Stimulated activated CD4-positive, alpha-beta T cell treated with anti-CD3 and anti-CD28 coated beads, Interleukin-12 subunit alpha, Interleukin-12 subunit beta, amount 100 ng/mL, for 24 hours (primary cell): Measurements from ENCODE around the gene FAXC.
"Not testable (repeated sequence)": the region's sequence is repeated elsewhere in the genome, so short reads cannot be mapped to it uniquely, and the experiment has no call there.

Source experiments
- DNase-seq, 2 experiments: peaks; one replicate each; pipeline ENCODE4 v3.0.0-alpha.2; 2020; ENCODE audit warnings: low read depth in 2 of 2

The FAXC gene

DNA sequence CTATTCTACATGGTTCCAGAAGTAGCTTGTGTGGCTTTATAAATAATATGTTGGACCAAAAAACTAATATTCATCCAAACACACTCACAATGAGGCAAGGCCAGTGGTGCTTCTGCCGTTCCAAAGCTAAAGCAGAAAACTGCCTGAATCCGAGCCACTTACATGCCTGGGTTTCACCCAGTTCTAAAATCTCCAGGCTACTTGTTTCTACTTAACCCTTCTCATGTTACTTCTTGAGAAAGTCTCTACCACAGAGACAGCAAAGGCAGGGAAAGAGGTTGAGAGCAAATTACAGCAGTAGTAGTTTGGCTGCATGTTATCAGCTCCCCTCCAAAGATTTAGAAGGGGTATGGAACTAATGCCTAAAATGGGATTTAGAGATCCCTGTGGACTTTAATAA, 62.0 kb downstream of the FAXC start:
- DNase-seq: no peak

DNA sequence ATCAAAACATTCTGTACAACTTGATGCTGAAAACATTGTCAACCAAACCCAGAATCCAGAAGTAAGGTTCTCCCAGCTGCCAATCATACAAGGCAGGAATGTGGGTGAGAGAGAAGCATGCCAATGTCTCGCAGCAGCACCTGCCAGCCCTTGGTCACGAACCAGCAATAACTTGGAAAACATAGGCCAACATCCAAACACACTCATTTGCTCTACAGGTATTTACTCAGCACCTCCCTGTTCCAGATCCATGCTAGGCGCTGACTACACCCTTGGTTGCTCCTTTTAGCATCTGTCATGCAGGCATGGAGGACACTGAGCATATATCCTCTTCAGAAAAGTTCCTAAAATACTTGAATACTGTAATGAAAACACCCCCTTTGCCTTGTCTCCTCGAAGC, 63.6 kb downstream of the FAXC start:
- no peak for DNase-seq

DNA sequence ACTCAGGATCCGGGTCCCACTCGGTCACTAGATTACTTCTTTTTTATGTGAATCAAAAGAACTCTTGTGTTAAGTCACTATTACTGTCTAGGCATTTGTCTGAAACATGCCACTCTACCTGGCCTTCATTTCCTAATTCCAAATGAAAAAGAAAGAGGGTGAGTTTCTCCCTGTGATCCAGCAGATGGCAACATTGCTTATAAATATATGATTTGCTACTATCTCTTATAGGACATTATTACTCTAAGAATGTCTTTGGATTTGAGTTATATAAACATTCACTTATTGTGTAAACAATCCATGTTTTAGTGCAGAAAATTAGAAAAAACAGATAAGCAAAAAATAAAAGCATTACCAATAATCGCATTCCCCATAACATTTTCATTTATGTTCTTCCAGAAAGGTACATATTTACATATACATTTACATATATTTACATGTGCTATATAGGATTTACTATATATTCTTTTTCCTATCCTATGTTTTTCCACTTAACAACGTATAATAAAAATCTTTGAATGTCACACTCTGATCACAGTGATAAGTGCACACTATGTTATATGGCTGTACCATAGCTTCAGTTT, 66.9 kb downstream of the FAXC start:
- no peak for DNase-seq

DNA sequence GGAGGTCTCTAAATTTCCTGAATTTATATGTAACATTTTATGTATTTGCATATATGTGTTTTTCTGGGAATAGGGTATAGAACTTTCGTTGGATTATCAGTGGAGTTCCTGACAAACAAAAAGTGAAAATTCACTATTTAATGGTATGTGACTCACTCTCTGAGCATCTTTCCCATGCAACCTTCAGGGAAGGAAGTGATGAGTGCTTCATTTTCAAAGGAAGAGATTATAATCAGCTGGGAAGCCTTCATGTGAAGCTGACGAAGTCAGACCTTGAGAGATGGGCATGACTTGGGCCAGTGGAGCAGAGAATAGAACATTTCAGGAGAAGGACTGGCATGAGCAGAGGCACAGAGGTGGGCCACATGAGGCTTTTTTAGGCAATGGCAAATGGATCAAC, 72.7 kb downstream of the FAXC start:
- no peak for DNase-seq

DNA sequence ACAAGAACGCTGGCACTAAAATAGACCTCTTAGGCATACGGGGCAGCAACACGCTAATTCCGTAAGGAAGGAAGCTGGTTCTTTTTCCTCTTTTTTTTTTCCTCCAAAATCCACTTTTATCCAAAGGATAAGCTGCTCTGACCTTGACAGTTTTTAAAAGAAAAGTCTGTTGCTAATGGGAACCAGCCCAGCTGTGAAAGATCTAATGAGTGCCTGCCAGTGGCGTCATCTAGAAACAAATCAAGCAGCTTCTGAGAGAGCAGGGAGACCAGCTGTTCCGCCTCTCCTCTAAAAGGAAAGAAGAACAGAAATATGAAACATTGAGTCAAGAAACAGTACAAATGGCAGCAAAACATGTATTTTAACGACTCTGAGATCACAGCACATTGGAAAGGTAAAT, 78.6 kb downstream of the FAXC start:
- no peak for DNase-seq

DNA sequence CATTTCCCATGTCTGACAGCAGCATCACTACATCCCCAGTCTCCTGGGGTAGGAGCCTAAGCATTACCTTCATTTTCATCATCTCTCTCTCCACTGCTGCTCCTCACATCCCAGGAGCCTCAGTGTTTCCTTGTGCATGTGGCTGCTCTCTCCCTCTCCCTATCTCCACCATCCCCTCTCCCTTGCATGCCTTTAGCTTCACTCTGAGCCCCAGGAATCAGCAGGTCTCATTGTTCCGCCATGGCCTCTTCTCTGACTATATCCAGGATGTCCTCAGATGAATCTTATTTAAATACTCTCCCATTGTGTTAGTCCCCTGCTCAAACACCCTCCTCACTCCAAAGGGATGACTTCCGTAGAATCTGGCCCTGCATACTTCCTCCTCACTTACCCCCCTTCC, 79.4 kb downstream of the FAXC start:
- DNase-seq: no peak

DNA sequence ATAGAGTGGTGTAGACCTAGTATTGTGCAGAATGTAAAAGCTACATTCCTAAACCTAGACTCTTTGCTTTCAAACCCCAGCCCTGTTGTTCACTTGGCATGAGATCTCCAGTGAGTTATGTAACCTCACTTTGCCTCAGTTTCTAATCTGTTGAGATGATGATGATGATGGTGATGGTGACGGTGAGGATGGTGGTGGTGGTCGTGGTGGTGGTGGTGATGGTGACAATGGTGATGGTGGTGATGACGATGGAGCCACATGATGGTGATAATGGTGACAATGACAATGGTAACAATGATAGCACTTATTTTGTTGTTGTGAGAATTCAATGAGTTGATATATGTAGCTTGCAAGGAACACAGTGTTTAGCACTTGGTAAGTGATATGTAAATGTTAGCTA, 80.3 kb downstream of the FAXC start:
- no peak for DNase-seq

DNA sequence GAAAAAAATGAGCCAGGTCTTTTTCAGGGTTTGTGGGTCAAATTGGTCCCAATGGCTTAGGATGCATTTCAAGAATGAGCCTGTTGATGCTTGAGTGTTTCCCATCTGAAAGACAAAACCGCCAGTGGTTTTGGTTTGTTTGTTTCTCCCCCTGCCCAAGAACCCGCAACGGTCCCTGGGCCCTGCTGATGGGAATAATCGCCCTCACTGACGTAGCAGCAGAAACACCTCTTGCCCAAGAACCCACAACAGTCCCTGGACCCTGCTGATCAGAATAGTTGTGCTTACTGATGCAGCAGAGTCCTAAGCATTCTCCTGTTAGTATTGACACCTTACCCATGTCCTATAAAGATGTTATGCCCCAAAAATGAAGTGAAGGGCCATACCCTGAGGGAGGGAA, 82.5 kb downstream of the FAXC start:
- not testable (repeated sequence) for DNase-seq

DNA sequence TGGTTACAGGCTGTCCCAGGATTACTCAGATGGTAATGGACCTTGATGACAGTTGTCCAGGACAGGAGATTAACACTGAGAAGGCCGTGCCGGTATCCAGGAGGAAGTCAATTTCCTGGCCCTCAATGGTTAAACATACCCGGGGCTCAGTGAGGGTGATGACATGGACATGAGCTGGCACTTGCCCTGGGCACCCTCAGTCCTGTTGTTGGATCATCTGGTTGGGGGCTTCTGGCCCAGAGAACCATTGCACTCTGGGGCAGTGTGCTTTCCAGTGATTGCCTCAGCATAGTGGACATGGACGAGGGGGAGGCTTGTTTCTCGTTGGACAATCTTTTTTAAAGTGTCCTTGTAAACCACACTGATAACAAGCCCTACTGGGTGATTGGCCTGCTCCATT, 84.0 kb downstream of the FAXC start:
- DNase-seq: not testable (repeated sequence)

DNA sequence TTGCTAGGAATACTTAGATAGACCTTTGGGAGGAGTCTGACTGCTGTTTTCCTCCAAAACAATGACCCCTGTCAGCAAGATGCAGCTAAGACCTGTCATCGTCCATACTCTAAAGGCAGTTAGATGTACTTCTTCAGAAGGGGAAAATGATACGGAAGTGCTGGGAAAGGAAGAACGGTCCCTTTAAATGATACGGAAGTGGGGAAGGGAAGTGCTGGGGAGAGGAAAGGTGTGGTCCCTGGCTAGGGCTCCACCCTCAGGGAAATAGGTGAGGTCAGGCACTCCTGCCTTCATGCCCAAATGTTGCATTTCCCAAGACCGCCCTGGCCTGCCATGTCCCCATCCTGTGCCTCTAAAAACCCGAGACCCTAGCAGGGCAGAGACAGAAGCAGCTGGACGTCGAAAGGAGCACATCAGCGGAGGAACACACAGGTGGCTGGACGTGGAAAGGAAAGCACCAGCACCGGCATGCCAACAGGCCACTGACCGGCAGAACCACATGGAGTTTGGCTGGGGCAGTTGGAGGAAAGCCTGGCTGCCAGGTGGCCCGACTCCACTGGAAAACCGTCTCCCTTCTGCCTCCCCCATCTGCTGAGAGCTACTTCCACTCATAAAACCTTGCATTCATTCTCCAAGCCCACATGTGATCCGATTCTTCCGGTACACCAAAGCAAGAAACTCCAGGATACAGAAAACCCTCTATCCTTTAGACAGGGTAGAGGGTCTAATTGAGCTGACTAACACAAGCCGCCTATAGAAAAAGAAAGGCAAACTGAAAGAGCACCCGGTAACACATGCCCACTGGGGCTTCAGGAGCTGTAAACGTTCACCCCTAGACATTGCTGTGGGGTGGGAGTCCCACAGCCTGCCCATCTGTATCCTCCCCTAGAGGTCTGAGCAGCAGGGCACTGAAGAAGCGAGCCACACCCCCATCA, 94.6 kb downstream of the FAXC start:
- DNase-seq: no peak

DNA sequence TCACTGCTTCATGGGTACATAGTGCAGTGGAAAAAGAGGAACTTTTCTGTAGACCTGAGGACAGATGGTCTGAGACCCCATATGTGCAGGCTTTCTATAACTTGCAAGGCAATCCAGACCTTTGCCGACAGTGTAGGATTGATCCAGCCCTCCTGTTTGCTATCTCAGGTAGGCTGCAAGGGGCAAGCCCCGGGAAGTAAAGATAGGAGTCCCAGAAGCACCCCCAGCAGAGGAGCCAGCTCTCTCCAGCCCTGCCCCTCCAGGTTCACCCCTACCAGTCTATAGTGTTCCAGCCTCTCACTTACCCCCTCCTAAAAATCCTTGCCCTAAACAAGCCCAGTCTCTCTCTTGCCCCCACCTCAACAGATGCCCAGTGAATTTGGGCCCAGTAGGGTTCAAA, 96.2 kb downstream of the FAXC start:
- DNase-seq: no peak

DNA sequence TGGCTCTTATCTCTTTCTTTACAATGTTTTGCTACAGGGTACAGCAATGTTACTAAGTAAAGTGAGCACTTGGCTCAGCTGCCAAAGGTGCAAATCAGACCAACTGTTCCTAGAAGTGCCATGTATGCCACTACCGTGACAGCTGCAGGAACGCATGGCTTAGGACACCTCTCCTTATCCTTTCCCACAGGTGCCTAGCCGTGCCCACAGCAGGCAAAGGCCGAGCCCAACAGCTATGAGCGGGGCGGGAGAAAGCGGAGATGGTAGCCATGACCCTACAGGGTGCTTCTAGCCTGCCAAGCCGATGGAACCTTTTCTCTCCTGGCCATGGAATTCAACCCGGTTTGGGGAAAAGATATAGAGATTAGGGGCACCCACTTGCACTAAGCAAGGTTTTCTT, 97.1 kb downstream of the FAXC start:
- DNase-seq: no peak

DNA sequence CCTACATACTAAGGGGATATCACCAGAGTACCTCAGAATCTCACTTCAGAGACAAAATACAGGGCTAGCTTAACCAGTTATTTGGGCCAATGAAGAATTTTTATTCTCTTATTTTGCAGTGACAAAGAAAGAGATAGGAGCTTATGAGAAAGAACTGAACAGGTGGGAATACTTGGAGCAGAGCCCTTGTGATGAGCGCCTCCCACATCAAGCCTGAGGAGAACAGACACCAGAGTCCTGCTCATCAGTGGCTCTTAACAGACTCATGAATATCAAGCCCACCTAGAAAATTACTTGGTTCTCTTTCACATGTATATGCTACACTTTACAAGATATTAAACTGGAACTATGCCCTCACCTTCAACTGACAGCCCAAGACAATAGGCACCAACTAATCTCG, 99.0 kb downstream of the FAXC start:
- DNase-seq: no peak

DNA sequence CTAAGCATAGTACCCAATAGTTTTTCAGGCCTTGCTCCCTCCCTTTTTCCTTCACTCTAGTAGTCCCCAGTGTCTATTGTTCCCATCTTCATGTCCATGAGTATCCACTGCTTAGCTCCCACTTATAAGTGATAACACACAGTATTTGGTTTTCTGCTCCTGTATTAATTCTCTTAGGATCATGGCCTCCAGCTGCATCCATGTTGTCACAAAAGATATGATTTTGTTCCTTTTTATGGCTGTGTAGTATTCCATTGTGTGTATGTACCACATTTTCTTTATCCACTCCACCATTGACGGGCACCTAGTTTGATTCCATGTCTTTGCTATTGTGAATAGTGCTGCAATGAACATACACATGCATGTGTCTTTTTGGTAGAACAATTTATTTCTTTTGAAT, 102.9 kb downstream of the FAXC start:
- no peak for DNase-seq

DNA sequence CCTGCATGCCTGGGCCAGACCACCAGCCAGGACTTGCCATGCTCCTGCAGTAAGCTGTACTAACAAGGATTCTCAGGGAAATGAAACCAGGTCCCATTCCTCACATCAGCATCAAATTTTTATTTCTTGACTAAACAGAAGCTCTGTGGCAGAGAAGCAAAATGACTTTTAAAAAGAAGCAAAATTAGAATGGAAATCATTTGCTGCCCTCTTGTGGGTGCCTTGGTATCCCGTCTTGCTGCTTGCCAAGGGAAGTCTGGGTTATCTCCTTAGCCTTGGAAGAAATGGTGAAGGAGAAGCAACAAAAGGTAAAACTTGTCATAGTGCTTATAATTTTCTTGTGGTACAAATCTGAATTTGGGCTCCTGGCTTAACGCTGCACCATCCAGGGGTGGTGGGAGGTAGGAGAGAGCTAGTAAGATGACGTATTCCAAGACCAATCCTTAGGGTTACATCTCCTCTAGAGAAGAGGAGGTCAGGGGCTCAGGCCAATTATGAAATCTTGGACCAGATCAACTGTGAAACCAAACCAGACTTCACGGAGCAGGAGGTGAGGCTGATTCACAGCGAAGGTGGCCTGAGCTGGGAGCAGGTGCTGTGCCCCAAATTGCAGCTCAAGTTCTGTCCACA, 107.5 kb downstream of the FAXC start:
- DNase-seq: no peak

DNA sequence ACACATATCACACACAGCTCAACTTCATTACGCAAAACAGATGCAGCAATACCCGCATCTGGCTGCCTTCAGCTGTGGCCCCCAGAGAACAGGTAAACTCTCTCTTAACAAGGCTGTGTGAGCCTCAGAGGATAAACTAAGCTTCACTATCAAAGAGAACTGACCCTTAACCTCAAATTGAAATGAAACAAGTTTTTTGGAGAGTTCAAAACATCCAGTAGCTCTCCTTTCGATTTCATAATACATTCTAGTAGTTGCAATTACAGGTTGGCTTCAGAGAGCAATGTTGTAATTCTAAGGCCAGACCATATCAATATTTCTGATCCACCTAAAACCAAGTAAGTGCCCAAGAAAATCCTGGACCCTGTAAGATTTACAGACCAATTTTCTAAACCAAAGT, 113.5 kb downstream of the FAXC start:
- DNase-seq: no peak

DNA sequence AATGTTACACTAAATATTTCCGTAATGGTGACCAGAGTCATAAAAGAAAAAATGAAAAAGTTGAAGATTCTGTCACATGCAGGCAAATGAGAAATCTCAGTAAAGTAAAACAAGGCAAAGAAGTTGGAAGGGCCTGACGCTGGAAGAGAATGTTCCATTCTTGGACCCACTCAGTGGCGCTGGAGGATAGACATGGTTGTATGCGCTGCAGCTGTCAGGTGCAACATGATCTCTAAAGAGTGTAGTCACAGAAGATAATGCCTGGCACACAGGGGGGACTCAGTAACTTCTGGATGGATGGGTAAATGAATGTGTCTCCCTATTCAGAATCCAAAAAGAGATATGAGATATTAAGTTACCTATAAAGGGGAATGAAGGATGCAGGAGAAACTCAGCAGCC, 116.3 kb downstream of the FAXC start:
- DNase-seq: no peak

DNA sequence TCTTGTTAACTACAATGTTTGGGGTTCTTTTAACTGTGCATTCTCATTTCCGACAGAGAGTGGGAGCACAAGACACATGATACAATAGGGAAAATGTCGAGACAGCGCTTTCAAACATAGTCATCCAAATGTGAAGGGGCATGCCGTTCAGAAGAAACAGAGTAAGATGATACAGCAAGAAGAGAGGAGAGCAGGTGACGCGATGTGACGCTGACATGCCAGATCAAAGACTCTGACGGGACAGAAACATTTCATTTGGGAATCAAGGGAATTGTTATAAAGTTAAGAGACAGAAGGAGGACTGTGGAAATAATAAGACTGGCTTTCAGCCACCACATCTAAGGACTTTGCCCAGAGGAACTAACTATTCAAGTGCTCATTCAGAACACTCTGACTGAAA, 117.4 kb downstream of the FAXC start:
- no peak for DNase-seq

DNA sequence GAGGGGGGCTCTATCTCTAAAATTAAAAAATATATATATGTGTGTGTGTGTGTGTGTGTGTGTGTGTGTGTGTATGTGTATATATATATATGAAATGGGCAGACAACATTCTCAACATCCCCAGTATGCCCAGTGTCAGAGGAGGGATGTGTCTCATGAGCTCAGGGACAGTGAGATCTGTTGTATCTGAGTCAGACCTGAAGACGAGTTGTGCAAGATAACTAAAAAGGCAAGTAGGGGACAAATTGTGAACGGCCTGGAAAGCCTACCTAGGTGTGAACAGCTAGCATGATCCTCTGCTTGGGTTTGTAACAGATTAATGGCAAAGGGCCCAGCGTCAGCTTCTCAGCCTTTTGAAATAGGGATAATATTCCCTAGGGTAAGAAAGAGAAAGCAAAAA, 124.3 kb downstream of the FAXC start:
- DNase-seq: no peak
